Upper lobe of left lung (tissue), 6 donors: ENCODE results near the gene PYURF. TPM values are rescaled to one million over a fixed set of nuclear protein-coding genes. Genes with fewer than 3 reads are reported as not detected.
"Not testable (repeated sequence)": the region's sequence is repeated elsewhere in the genome, so short reads cannot be mapped to it uniquely, and the experiment has no call there.

Source experiments
- ATAC-seq, 2 donors: fragments of 200-7000 bp; cut with Tn5 transposase; one replicate each; pipeline ENCODE4 v1.9.1; 2022; ENCODE audit warnings: mild to moderate bottlenecking in 2 of 2, moderate library complexity in 2 of 2; ENCODE audit not compliant: low FRiP score in 2 of 2
- DNase-seq, 2 donors: peaks; one replicate each; pipeline ENCODE4 v3.0.0-alpha.2; 2019 to 2020
- H3K27ac ChIP-seq, 4 donors: fragments of 200-600 bp; sonication (generic); one replicate each; pipeline ENCODE4 v1.5.1; 2016 to 2019
- H3K27me3 ChIP-seq, 4 donors: fragments of 200-600 bp; sonication (generic); one replicate each; pipeline ENCODE4 v1.5.1; 2017 to 2019
- H3K36me3 ChIP-seq, 4 donors: fragments of 200-600 bp; sonication (generic); one replicate each; pipeline ENCODE4 v1.5.1; 2016 to 2019
- H3K4me1 ChIP-seq, 4 donors: fragments of 200-600 bp; sonication (generic); one replicate each; pipeline ENCODE4 v1.5.1; 2018 to 2019
- H3K4me3 ChIP-seq, 4 donors: fragments of 200-600 bp; sonication (generic); one replicate each; pipeline ENCODE4 v1.5.1; 2017 to 2019; ENCODE audit warnings: mild to moderate bottlenecking in 2 of 4, moderate library complexity in 1 of 4
- H3K9me3 ChIP-seq, 4 donors: fragments of 200-600 bp; sonication (generic); one replicate each; pipeline ENCODE4 v1.5.1; 2018 to 2019
- CTCF ChIP-seq, 6 experiments: fragments of 450-650 bp in 4 of 6; fragments of 200-600 bp in 2 of 6; sonication (generic) in 2 of 6; IDR thresholded peaks; one replicate each; pipeline ENCODE4 v1.5.1; 2016 to 2019; ENCODE audit warnings: antibody characterized with exemption in 6 of 6
- EP300 ChIP-seq, 4 donors: sonication (generic); formaldehyde crosslinking; IDR thresholded peaks; one replicate each; pipeline ENCODE4 v1.5.1; 2017; ENCODE audit warnings: antibody characterized with exemption in 4 of 4, control low read depth in 2 of 4
- POLR2A ChIP-seq, 4 donors: fragments of 450-650 bp; IDR thresholded peaks; one replicate each; pipeline ENCODE4 v1.5.1; 2016 to 2017; ENCODE audit warnings: antibody characterized with exemption in 4 of 4, mild to moderate bottlenecking in 2 of 4
- POLR2AphosphoS5 ChIP-seq, 2 donors: sonication (generic); formaldehyde crosslinking; IDR thresholded peaks; one replicate each; pipeline ENCODE4 v1.5.1; 2017; ENCODE audit warnings: antibody characterized with exemption in 2 of 2
- WGBS, 2 donors: methylation state at CpG; one replicate each; pipeline ENCODE4 v1.1.5; 2017 to 2018; 5-methylcytosine and 5-hydroxymethylcytosine counted together
- total RNA-seq, 6 donors: library from RNA; depleted of rRNA in 4 of 6; stranded (reverse); fragments of >200 nt in 4 of 6; gene quantifications; one replicate each; pipeline versions ENCODE4 v1.1.0 to v1.2.1, GENCODE V29; 2016 to 2021
- donor health status: DM: no; HTN: no; CAD: no; lungs with moderate emphysema.
- donor health status: DM: no; HTN: yes; CAD: no; lungs with severe emphysema.

PYURF gene
- total RNA-seq, 6 donors from 2014 or later = 24.1 to 71.4 (median 62.0) TPM

- not testable (repeated sequence) for ATAC-seq, H3K4me1 ChIP-seq, H3K9me3 ChIP-seq, H3K36me3 ChIP-seq, H3K27me3 ChIP-seq, H3K27ac ChIP-seq, H3K4me3 ChIP-seq
- peak; percentile 67 to 82 (median 76) for TF ChIP-seq CTCF (IDR thresholded peaks at IDR 0.05)
- DNase-seq = peak in 1 of 2 donors; percentile 87
- WGBS, 2 donors = 19 to 33% methylated on average over 3 to 9 of the region's 9 CpGs
Observed at GRCh38 chr4:88539322-88540068, 15.9 kb upstream of the PYURF start.

DNA sequence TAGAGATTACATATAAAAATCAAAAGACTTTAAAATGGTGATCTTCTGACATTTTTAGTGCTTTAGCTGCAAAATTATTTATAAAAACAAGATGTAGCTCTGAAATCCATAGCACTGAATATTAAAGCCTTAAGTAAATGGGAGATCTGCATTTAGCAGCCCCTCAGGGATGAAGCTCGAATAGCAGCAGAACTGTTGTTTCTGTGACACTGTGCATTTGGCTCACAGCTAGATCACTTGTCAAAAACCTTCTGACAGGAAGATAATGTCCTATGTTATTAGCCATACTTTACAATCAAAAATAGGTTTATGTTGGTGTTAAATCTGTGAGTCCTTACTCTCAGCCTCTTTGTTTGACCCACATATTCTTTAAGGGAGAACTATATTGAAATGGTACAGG, 14.1 kb upstream of the PYURF start:
- ATAC-seq (no peak), DNase-seq (no peak)
- Histone ChIP-seq H3K9me3 (no peaks in the 10 kb centered on the region), H3K27ac (no peak overlapping the region), H3K36me3 (no peaks in the 10 kb centered on the region), H3K27me3 (no peaks in the 10 kb centered on the region), H3K4me1 (peaks cover 0 to 9% (median 3%) of the 10 kb centered on the region in 4 donors), H3K4me3 (no peak overlapping the region)
- WGBS, 2 donors = 90% methylated on average over 1 of the region's 1 CpG
- no peak for TF ChIP-seq EP300 (IDR thresholded peaks at IDR 0.05)
- TF ChIP-seq POLR2AphosphoS5 (IDR thresholded peaks at IDR 0.05) = no peak
- TF ChIP-seq POLR2A (IDR thresholded peaks at IDR 0.05) = no peak
- TF ChIP-seq CTCF (IDR thresholded peaks at IDR 0.05) = no peak

DNA sequence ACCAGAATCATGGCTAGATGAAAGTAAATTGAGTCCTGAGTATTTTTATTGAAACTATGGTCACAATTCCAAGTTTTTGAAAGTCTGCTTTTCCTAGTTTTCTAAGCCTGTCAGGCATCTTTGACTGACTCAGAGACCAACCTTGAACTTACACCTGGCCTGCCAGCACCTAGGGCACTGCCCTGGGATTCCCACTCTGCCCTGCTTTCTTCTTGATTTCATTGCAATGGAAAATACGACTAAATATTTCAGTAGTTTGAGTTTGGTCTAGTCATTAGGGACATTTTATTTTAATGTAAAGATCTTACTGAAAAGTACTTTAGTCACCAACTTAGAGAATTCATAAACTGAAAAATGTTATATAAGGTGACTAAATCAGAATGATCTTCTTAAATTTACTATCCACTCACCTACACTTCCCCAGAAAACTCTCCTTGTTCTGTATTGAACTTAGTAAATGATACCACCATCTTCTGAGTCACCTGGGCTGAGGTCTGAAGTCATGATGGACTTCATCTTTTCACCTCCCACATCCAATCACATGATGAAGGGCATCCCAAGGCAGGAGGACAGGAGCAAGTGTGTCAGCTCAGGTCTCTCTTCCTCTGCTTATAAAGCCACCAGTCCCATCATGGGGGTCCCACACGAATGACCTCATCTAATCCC, 11.6 kb upstream of the PYURF start:
- Histone ChIP-seq H3K9me3 (no peaks in the 10 kb centered on the region), H3K27me3 (no peaks in the 10 kb centered on the region), H3K27ac (no peak overlapping the region), H3K4me1 (peaks cover 0 to 9% (median 3%) of the 10 kb centered on the region in 4 donors), H3K4me3 (no peak overlapping the region), H3K36me3 (no peaks in the 10 kb centered on the region)
- 92 to 95% methylated on average over 2 of the region's 2 CpGs for WGBS, 2 donors
- ATAC-seq (no peak), DNase-seq (no peak)
- no peak for TF ChIP-seq POLR2AphosphoS5 (IDR thresholded peaks at IDR 0.05)
- no peak for TF ChIP-seq EP300 (IDR thresholded peaks at IDR 0.05)
- no peak for TF ChIP-seq CTCF (IDR thresholded peaks at IDR 0.05)
- TF ChIP-seq POLR2A (IDR thresholded peaks at IDR 0.05) = no peak

DNA sequence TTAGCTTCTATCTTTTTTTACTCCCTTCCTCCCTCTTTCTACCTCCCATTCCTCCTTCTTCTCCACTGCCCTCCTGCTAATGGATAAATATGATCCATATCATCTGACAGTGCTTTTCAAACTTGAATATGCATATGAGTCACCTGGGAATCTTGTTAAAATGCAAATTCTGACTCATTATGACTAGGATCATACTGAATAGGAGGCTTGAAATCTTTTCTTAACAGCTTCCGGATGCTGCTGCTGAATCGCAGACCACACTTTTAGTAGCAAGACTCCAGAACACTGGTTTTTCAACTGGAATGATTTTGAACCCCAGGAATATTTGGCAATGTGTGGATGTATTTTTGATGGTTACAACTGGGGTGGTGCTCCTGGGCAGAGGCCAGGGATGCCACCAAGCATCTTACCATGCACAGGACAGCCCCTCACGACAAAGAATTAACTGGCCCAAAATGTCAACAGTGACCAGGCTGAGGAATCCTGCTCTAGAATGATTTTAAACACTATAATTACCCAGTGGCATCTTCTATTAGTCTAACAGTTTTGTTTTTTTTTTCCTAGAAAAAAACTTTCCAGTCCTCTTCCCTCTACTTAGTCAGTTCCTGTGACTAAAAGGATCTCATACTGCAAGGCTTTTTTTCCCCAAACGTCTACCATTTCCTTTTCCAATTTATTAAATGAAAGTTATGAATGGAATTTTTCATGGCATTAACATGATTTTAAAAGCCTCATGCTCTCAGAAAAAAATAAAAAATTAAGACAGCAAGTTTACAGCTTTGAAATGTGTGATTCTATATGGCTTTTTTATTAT, 10.6 kb upstream of the PYURF start:
- DNase-seq (no peak), ATAC-seq (no peak)
- Histone ChIP-seq H3K9me3 (no peaks in the 10 kb centered on the region), H3K27ac (no peak overlapping the region), H3K4me3 (no peak overlapping the region), H3K27me3 (no peaks in the 10 kb centered on the region), H3K4me1 (peaks cover 0 to 3% (median under 1%) of the 10 kb centered on the region in 4 donors), H3K36me3 (no peaks in the 10 kb centered on the region)
- TF ChIP-seq POLR2AphosphoS5 (IDR thresholded peaks at IDR 0.05) (no peak), EP300 (IDR thresholded peaks at IDR 0.05) (no peak), CTCF (IDR thresholded peaks at IDR 0.05) (no peak), POLR2A (IDR thresholded peaks at IDR 0.05) (no peak)
- 66 to 69% methylated on average over 4 of the region's 4 CpGs for WGBS, 2 donors
